GM12873 (cell line): Measurements from ENCODE around the gene THSD4.

ENCODE experiments used
- CTCF ChIP-seq: IDR thresholded peaks from 2 replicates; pipeline ENCODE4 v1.5.1; 2012; ENCODE audit warnings: low read depth, mild to moderate bottlenecking, moderate library complexity, low read length, control low read depth; ENCODE audit not compliant: insufficient read depth; ENCODE audit errors: missing control alignments

The THSD4 gene

GRCh38 chr15:71109905-71110304 lies 5.4 kb upstream of the THSD4 start:
- TF ChIP-seq CTCF = no peak

- no peak for TF ChIP-seq CTCF
Observed at GRCh38 chr15:71110405-71111180, 4.7 kb upstream of the THSD4 start.

- TF ChIP-seq CTCF = no peak
Observed at GRCh38 chr15:71111181-71111565, 4.1 kb upstream of the THSD4 start.

GRCh38 chr15:71111950-71112349 lies 3.3 kb upstream of the THSD4 start:
- TF ChIP-seq CTCF = no peak

GRCh38 chr15:71112429-71112828 lies 2.8 kb upstream of the THSD4 start:
- no peak for TF ChIP-seq CTCF

GRCh38 chr15:71114066-71114680 lies 1.1 kb upstream of the THSD4 start:
- no peak for TF ChIP-seq CTCF

- no peak for TF ChIP-seq CTCF
Observed at GRCh38 chr15:71115567-71116351, 488 bp downstream of the THSD4 start.
